Measurements from ENCODE around the gene RANBP3.
"Not testable (repeated sequence)": the region's sequence is repeated elsewhere in the genome, so short reads cannot be mapped to it uniquely, and the experiment has no call there.

The RANBP3 gene

DNA sequence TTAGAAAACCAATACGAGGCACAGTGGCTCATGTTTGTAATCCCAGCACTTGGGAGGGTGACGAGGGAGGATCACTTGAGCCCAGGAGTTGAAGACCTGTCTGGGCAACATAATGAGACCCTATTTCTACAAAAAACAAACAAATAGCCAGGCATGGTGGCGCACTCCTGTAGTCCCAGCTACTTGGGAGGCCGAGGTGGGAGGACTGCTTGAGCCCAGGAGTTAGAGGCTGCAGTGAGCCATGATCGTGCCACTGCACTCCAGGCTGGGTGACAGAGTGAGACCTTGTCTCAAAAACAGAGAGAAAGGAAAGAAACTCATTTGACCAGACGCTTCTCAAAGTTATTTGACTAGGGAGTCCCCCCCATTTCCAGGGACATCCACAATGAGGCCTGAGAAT lies 14.7 kb downstream of the RANBP3 start:
- DNase-seq: not testable (repeated sequence)

DNA sequence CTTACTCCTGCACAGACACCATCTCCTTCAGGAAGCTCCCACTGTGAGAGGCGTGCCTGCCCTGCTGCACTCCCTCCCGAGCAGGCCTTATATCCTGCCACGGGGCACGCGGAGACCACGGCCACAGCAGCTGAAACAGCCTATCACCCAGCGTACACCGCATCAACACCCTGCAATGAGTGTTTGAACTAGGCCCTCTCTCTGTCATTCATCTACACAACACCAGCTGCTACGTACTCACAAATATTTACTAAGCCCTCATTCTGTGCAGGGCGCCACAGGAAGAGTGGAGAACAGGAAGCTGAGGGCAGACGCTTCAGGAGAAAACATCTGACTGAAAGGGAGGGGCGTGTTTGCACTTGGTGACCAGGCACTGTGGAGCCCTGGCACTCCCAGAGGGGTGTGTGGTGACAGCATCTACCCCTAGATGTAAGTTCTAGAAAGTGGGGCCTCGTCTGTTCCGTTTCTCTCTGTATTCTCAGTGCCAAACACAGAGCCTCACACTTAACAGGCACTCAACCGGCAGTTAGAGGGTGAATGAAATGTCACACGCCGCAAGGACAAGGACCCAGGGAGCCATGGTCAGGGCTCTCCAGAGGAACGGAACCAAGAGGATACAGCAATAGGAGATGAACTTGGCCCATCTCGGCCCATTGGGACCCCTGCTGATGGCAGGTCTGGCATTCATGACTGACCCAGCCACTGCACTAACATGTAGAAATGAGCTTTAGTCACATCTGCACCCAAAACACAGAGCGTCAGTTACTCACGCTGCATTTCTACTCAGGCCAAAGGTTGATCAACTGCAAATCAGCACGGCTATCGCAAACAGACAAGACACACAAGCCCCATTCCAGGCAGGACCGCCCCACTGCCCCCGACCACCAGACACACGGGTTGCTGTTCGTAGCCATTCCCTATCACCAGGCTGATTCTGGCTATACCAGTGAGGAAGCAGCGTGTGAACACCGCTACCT lies 15.7 kb downstream of the RANBP3 start:
- DNase-seq: peak in 2 of 4 experiments; percentile 84 to 85

DNA sequence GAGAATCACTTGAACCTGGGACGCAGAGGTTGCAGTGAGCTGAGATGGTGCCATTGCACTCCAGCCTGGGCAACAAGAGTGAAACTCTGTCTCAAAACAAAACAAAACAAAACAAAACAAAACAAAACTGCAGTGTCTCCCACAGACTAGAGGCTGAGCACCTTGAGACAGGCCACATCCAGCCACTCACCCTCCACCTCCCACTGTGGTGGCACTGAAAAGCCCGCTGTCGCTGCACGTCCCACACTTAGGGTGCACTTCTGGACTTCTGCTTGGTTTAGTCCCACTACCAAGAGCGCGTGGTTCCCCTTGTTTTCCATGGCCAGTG lies 16.3 kb downstream of the RANBP3 start:
- DNase-seq: not testable (repeated sequence)

DNA sequence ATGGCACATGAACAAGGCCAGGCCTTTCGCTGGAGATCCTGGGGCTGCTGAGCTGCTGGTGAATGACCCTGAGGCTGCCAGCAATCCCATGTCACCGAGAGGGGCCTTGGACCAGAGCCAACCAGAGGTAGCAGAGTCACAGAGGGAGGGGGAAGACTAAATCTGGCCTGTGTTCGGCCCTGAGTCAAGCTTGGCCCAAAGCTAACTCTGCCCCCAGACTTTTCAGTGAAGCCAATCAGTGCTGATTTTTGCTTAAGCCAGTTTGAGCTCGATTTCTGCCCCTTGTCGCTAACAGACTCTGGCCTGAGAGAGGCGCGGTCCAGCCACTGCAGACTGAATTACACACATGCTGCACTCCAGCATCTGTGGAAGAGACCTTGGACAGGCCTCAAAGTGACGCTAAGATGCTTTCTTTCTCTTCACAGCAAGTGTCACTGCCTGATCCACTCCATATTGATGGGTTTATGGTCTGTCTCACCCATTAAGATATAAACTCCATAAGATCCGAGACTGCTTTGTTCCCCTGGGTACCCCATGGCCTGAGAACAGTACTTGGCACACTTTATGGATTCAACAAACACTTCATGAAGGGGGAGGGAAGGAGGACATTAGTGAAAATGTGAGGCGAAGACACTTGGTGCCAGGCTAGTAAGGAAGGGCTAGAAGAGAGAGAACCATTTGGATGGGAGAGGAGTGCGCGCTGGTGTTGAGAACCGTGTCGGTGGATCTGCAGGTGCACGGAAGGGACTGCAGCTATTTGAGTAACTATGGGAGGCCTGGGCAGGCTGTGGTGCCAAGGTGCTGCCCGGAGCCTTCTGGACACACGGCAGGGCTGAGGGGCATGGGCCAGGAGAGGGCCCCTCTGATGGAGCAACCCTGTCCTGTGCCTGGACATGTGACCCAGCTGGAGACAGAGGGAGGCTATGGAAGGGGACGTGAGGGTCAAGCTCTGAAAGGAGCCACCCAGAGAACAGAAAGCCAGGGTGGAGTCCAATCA lies 17.6 kb downstream of the RANBP3 start:
- no peak for DNase-seq

DNA sequence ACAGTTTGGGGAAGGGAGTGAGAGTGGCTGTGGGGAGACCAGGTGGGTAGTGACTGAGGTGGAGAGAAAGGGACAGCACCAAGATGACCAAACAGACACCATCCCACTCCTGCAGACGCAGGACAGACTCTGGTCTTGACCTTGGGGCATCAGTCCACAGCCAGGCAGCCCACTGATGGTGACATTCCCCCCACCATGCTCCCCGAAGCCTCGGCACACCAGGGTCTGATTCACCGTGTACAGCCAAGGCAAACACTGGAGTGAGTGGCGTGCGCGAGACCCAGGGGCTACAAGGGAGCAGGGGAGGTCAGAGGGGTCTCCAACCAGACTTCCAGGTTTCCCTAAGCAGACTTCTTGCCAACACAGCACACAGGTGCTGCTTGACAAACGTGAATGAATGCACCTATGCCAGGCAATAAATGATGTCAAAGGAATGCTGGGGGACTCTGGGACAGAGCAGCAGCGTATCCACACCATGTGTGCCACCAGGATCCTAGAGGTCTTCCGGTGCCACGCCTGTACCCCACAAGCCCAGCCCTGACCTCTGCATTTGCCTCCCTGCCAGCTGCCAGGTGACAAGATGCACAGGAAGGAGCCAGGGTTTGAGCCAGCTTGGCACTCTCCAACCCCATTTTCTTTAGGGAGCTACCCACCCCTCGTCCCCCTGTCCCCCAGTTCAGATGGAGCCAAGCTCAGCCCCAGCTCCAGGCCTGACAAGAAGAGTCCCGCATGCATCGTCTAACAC lies 18.5 kb downstream of the RANBP3 start:
- no peak for DNase-seq

DNA sequence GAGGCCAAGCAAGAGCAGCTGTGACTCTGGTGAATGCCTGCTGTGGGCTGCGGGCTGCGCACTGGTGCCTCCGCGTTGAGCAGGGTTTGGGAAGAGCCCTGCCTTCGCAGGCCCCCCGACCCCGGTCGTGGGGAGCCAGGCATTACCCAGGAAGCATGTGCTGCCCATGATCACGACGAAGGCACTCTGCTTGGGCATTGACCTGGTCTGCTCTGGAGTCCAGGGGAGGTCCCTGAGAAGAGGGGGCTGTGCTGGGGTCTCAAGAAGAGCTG lies 19.2 kb downstream of the RANBP3 start:
- no peak for DNase-seq

DNA sequence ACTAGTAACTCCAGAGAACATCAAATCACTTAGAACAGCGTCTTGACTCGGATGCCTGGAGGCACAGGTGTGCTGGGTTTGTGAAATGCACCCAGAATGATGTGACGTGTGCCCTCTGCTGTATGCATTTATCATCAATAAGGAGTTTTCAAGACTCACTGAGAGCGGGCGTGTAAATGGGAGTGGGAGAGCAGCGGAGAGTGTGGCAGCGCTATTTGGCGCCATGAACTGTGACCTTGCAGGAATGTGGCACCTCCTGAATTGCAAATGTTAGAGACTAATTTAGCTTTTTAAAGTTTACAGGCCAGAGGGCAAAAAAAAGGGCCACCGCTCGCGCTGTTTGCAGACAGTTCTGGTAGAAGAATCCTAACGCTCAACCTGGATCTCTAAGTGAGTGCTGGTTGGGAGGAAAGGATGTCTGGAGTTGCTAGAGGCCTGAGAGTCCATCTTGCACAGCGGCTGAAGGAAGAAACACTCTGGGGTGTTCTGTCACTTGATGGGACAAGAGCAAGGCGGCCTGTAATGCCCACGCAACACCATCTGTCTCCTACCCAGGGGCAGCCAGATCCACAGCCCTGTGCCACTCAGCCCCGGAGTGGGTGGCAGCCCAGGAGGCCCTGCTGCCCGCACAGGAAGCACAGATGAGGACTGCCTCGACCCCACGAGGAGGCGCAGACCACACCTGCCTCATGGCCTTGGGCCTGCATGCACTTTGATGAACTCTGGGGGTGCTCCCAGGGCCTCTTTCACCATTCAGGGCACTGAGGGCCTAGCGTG lies 19.7 kb downstream of the RANBP3 start:
- DNase-seq: no peak

DNA sequence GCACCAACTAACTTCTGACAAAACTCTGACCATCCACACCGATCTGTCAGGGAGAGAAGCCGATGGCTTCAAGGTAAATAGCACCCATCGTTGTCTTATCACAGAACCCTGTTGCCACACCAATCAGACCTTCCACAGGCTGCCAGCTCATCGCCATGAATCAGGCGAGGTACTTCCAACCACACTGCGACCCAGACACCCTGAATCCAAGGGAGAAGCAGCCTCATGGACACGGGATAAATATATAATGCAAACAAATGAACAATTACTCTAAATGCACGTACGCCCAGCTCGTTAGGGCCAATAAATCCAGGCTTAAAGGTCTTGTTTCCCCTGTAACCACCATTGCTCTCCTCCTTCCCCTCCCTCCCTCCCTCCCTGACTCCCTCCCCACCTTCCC lies 20.8 kb downstream of the RANBP3 start:
- DNase-seq: no peak

DNA sequence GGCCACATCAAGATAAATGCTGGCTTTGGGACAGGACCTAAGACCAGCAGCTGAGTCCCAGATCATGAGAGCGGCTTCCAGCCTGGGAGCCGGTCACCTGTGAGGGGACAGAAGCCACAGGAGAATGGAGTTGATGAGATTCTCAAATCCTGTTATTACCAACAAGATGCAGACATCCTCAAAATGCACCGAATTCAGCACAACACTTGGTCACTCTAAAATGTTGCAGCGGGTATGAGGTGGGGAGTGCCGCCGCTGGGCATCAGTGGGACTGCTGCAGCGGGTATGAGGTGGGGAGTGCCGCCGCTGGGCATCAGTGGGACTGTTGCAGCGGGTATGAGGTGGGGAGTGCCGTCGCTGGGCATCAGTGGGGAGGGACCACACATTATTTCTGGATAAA lies 21.2 kb downstream of the RANBP3 start:
- no peak for DNase-seq

DNA sequence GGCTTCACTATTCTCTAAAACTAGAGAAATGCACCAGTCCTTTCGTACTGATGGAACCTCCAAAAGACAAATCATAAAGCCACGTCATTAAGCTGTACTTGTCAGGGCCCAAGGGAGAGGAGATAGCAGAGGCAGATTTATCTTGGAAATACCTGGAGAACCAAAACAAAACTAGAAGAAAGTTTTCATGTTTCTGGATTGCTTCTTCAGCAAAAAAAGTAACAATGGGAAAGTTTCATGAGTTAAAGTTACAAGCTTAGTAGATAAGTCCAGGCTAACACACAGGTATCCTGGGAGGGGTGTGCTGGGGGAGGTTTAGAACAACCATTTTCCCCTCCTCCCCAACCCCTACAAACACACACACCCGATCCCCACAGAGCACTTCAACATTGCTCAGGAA lies 21.6 kb downstream of the RANBP3 start:
- DNase-seq: no peak

DNA sequence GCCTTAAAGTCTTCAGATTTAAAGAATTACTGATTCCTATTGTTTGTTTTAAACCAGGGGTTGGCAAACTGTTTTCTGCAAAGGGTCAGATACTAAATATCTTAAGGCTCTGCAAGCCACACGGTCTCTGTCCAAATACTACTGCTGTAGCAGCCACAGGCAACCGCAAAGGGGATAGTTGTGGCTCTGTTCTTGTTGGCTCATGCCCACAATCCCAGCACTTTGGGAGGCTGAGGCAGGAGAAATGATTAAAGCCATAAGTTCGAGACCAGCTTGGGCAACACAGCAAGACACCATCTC lies 22.4 kb downstream of the RANBP3 start:
- DNase-seq: no peak

DNA sequence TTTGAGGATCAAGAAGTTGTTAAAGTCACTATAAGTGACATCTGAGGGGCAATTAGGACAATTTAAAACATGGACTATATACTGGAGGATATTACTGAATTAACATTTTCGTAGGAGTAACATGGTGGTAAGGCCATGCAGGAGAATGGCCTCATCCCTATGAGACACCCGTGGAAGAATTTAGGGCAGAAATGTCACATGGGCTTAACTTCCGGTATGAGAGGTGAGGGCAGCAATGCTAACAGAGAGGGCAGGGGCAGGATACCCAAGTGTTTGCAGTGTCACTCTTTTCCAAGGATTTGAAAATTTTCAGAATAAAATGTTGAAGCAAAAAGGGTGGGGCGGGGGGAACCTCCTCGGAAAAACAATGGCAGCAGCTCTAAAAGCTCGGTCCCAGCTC lies 23.6 kb downstream of the RANBP3 start:
- DNase-seq: no peak

DNA sequence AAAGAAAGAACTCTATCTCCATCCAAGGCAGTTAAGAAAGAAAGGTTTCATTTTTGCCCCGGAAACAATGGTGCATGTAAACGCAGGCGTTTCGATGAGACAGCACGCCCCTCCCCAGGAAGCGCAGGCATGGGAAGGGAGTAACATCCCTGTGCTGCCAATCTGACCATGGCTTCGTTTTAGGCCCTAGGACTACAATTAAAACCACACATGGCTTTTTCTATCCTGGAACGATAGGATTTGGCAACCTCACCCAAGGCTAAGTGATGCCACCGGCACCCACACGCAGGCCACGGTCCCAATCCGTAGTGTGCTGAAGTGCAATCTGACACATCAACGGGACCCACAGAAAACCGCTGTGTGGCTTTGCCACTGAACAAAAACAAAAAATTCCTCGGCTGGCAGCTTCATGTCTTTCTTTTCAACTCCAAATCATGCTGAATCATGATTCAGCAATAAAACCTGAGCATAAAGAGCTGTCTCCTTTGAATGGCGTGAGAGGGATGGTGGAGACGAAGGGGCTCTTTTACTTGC lies 24.2 kb downstream of the RANBP3 start:
- no peak for DNase-seq

DNA sequence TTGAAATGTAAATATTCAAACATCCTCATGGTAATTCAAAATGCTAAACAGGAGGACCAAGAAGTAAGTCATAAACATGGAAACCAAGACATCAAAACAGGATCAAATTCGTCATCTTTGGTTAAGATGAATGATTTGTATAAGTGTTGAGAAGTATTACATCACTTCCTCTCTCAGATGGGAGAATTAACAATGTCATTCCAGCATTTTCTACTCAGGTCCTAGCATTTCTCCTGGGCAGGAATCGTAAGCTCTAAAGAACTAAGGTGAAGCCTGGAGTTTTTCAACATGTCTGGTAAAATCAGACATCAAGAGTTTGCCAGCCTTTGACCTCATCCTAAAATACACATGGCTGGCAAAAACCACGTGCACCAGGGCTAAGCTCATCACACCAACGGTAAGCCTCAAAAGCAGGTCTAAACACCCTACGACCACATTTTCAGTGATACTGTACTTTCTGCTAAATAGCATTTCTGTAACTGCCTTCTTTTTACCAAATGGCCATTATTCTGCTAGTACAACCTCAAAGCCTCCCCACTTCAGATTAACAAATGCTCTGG lies 24.8 kb downstream of the RANBP3 start:
- no peak for DNase-seq

DNA sequence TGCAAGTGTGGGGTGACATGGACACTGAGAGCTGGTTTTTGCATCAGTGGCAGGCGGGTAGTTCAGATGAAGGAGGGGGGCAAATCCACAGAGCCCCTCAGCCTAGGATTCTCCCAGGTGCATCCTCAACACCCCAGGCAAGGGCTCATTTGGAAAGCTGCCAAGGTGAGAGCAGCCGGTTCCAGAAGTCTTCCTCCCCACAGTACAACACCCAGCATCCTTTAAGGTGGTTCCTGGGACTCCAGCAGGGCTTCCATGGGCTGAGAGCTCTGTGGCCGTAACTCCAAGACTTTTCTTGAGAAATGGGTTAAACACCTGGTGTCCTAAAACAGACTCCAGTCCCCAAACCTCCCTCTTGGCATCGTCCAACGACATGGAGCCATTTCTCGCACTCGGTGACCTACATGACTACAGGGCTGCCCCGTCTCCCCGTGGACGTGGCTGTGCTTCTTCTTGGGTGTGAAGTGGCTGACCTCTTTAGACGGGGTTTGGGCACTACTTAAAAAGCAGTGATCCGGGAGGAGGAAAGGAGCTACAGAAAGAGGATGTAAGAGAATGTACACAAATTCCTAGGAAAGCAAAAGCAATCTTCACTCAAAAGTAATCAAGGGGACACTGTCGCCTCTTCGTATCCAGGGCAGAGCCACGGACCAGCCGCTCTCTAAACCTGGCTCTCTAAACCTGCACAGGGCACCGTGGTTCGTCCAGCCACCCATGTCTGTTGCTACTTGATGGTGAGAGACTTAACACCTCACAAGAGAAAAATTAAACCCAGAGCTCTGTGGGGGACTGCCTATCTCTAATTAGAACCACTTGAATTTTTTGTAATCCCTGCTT lies 25.5 kb downstream of the RANBP3 start:
- no peak for DNase-seq

DNA sequence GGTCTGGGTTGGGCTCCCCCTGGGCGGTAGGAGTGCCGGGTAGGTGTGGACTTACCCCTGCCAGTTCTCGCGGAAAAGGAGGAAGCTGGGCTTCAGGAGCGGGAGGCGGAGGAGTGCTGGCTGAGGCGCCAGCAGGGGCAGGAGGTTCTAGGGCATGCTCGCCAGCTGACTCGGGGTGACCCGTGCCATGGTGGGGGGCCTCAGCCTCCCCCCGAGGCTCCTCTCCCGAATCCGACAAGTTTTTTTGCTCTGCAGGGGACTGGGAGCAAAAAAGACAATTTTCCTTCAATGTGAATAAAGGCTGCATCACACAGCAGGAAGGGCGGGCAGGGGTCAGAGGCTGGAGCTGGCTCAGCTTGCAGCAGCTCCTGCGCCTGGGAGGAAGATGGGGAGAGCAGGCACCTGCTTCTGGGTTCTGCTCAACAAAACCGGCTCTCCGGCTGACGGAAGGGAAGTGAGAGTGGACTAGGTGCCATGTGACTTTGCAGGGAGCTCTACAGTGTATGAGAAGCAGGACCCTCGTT lies 26.5 kb downstream of the RANBP3 start:
- no peak for DNase-seq

DNA sequence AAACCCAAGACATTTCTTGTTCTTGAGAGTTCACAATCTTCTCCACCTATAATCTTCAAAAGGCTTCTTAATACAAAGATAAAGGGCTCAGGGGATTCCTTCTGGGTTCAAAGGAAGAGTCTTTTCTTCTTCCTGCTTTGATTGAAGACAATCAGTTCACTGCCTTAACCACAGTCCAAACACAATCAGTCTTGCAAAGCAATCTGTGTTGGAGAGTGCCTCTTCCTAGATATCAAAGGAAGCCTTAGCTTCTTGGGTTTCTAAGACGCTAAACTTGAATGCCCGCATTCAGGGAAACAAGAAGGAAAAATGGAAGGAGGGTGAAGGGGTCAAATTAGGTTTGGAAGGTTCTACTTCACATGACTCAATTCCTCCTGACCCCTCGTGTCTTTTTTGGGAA lies 27.2 kb downstream of the RANBP3 start:
- DNase-seq: no peak

DNA sequence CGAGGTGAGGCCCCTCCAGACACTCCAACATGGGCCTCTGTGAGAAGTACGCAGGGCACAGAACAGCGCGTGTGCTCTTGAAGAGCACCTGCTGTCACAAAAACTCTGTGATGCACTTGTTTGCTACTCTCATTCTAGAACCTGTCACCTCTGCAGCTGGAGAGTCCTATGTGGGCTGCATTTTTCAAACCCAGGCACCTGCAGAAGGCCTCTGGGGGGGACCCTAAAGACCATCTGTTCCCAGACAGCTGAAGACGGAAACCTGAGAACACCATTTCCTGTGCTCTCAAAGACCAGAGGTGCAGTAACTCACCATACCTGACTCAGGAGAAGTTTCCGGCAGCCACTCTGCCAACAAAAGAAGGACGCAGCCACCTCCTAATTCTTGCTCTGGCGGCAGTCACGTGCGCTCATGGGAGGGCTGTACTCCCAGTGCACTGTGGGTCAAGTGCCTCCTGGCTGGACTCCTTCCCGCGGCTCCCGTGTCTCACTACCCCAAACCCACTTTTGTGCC lies 28.1 kb downstream of the RANBP3 start:
- no peak for DNase-seq

DNA sequence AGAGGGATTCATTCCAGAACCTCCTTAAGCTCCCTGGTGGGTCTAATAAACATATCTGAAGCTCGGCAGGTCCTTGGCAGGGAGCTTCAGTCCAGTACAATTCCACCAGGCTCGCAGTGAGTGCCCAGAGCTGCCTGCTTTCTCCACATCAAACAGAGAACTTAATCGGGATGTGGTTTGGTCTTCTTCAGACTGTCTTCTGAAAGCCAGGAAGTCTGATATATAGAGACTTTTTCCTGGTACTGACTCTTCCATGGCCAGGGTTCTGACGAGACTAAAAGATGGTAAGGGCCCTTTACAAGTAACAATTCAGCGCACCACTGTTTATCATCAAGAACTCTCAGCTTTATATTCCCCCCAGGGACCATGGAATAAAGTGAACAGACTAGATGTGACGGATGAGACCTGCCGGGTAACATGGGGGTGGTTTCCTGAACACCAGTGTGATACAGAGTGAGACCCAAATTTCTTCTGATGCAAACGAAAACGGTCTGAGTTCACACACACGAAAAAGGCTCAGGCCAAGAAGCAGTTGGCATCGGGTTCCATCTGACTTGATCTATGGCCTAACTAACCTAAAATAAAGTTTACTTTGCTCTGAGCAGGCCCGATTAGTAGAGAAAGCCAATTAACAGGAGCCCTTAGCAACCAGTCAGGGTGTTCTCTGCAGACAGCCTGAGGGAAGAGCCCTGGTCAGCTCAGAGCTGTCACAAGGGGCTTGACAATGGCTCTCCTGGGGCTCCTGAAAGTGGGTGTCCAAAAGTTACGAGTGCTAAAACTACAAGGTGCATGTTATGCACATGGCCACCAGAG lies 29.0 kb downstream of the RANBP3 start:
- DNase-seq: no peak

DNA sequence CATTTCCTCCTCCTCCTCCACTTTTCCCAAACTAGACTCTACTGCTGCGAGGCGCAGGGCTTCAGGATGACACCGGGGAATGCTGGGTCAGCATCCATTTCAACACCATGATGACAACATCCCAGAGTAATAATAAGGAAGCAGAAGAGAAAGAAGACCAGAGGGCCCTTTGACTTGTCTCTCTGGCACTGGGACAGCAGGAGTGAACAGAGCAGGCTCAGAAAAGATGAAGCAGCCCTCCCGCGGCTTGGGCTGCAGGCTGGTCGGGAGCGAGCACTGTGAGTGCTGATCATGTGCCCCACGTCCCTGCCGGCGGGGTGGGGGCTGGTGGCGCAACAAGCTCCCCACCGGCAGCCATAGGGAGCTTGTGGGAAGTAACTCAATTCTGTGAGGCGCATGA lies 30.5 kb downstream of the RANBP3 start:
- no peak for DNase-seq
